KBM-7 (cell line): ENCODE data around the gene ETFRF1.

ENCODE experiments used
- DNase-seq: peaks from one replicate; pipeline ENCODE4 v3.0.0-alpha.2; 2015
- in situ Hi-C: fragments of 300-500 bp; cut with MboI; formaldehyde crosslinking; loops from 2 replicates; pipeline ENCODE4 v1.14.3; 2020; ENCODE audit warnings: low sequenced_read_pairs, low pct_unique_long_range_greater_than_20kb, mixed read lengths

Gene ETFRF1, protein sequence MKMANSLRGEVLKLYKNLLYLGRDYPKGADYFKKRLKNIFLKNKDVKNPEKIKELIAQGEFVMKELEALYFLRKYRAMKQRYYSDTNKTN

DNA sequence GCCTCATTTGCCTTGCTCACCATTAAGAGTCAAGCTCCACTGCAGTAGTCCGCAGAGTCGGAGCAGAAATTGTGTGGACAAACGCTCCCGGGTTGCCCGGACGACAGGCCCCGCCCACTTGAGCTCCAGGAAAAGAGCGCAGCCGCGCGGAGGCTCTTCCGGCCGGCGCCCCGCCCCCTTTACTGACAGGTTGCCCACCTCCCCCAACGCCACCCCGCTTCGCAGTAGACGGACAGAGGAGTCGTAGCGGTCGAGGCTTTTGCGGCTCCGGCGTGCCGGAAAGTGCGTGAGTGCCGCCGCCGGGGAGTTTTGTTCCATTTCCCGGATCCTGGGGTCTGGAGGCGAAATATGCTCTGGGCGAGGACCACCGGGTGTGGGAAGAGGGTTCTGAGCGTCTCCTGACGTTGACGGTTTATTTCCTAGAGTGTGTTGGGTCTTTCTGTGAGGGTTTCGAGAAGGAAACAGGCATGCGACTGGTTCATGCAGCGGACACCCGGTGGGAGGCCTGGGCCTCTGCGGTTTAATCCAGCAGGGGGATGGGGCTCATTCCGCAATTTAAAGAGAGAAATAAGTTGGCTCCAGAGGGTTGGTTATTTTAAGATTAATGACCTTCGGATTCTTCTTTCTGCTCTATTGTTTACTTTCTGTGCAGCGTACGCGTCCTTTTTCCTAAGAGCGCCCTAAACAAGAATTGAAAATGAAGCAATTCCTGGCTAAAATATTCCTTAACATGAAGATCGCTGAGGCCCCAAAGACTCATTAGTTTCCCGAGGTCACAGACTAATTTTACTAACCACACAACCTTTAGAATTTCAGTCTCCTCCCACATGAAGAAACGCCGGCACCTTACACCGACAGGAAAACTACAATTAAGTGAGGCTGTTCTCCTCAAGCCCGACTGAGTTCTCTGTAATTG, at the start of gene ETFRF1, which contains the start of gene DNAI7:
Gene ETFRF1 (plus strand): TSS at position 182 of the 916 bp plus-strand sequence. CDS start 8,720 bp downstream, outside the sequence.
Gene DNAI7 (minus strand): TSS at position 105 of the 916 bp plus-strand sequence. CDS start 82 bp downstream, at position 23.
- in situ Hi-C loops = no loop called here
- DNase-seq = peak; percentile 96

DNA sequence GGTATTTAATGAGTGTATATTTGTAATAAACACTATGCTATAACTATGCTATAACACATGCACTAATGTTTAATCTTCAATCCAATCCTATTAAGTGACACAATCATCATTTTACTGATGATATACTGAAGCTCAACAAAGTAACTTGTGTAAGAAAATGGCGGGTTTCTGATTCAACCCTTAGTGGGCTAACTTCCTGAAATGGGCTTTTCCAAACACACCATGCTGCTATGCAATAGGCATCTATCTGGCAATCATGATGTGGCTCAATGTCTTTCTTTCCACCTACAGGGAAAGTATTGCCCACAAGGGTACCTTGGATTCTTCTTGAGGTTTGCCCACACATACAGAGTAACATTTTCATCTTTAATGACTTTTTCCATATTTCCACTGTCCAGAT, 48.4 kb upstream of the ETFRF1 start:
- in situ Hi-C loops = loop anchor here (25.0 kb wide), 1 partner anchor 159 kb away; no protein-coding TSS in a partner anchor

DNA sequence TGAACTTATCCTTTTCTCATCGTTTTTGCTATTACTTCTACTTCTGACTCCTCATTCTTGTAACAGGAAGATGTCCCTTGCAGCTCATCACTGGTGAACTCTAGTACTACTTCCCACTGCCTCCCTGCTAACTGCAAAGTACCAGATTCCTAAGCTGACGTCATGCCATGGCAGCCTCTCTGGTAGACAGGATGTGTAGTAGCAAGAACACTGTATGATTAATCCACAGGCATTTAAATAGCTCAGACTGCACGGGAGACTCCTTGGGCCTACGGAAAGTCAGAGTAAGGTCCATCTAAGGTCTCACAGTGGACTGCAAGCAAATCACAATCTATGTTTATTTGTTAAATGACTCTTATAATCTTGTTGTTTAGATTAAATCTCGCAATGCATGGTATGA, 43.6 kb upstream of the ETFRF1 start:
- in situ Hi-C loops = no loop called here
- DNase-seq = no peak

More for the DNA sequence above, 48.4 kb upstream of the ETFRF1 start:
- DNase-seq = no peak

DNA sequence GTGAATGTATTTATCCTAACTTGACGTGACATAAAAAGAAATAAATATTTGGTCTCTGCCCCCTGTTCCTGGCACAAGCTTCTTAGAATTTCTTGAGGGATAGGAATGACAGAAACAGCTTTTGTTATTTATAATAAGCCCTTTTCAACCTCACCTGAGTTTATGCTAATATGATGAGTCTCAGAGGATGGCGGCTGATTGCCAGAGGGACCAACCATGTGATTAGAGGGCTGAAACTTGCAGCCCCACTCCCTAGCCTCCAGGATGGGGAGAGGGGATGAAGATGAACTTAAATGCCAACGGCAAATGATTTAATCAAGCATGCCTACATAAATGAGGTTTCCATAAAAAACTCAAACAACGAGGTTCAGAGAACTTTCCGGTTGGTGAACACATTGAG, 43.0 kb upstream of the ETFRF1 start:
- in situ Hi-C loops = no loop called here
- no peak for DNase-seq

DNA sequence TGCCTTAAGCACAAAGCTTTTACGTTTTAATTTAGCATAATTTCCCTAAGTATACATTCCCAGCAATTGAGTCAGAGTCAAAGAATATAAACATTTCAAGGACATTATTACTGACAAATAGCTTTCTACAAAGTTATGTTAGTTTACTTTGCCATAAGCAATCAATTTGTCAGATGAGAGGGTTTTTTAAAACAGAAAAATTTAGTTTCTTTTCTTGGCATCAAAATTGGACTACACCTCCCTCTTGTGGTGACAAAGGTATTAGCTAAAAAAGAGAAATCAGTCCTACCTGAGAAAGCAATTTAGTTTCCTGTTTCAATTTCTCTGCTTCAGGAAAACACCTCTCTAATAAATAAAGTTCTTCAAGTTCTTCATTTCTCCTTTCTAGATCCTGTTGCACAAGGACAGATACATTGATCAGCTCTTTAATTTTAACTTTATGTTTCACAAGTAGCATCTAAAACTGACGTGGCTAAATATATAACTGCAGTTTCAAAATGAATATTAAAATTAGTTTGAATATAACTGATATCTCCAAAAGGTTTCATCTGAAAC, 39.9 kb upstream of the ETFRF1 start:
- DNase-seq = peak; percentile 51
- in situ Hi-C loops = no loop called here

DNA sequence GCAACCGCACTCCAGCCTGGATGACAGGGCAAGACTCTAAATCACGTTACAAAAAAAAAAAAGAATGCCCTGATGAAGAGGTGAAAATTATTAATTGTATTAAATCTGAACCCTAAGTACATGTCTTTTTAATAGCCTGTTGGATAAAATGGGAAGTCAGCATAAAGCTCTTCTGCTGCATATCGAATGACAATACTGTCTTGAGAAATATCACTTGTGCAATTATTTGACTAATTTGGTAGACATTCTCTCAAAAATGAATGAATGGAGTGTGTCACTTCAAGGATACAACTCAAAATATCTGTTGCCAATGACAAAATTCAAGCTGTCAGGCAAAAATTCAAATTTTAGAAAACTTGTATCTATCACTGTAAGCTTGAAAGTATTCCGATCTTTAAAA, 39.0 kb upstream of the ETFRF1 start:
- DNase-seq = no peak
- in situ Hi-C loops = no loop called here

DNA sequence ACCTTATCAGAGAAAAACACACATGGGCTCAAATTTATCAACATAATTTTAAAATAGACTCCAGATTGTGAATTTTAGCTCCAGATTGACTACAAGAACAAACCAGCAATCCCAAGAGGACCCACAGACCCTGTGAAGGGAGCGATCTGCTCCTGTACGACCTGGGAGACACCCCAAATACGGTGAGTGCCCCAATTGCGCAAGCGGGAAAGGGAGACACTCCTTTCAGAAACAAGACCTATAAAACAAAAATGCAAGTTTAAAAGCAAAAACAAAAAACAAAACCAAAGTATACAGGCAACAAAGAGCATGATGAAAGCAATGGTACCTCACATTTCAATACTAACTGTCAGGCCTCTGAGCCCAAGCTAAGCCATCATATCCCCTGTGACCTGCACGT, 32.2 kb upstream of the ETFRF1 start:
- DNase-seq = no peak
- in situ Hi-C loops = no loop called here

DNA sequence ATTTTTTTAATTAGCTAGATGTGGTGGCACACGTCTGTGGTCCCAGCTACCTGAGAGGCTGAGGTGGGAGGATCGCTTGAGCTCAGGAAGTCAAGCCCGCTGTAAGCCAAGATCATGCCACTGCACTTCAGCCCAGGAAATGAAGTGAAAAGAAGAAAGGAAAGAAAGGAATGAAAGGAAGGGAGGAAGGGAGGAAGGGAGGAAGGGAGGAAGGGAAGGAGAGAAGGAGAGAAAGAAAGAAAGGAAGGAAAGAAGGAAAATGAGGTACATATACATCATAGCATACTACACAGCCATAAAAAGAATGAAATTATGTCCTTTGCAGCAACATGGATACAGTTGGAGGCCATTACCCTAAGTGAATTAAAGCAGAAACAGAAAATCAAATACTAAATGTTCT, 12.3 kb upstream of the ETFRF1 start:
- DNase-seq = no peak
- in situ Hi-C loops = no loop called here

DNA sequence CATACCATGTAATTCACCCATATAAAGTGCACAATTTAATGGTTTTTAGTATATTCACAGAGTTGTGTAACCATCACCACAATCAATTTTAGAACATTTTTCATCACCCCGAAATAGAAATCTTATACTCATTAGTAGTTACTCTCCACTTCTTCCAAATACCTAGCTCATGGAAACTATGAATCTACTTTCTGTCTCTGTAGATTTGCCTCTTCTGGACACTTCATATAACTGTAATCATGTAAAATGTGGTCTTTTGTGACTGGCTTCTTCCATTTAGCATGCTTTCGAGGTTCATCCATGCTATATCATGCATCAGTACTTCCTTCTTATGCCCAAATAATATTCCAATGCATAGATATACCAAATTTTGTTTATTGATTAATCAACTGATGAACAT, 10.9 kb upstream of the ETFRF1 start:
- in situ Hi-C loops = no loop called here
- DNase-seq = no peak

DNA sequence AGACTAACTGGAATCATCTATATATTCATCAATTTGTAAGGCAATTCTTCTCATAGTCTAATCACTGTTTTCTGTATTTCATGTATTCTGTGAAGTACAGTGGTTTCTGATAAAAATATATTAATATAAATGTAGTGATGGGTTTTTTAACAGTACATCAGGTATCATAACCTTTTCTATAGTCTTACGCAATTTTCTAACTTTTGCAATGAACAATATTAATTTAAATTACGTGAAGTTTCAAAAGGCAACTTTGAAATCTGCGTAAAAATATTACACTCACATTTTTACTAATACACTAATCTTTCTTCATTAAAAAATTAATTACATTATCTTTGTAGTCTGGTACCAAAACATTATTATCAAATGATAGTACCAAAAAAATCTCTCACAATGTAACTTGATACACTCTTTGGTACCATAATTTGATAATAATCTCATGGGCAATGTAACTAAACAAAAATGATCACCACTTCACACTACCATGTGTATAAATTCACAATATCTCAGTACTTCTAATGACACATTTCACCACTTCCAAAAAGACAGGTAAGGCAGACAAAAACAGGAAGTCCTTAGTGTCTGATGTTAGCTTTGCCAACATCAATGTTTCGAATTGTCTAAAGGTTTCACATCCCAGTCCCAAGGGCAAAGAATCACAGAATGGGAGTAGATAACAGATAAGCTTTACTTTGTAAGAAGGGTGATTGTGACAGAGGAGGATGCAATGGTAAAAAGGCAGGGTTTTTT, 8.8 kb upstream of the ETFRF1 start:
- in situ Hi-C loops = no loop called here
- DNase-seq = no peak

DNA sequence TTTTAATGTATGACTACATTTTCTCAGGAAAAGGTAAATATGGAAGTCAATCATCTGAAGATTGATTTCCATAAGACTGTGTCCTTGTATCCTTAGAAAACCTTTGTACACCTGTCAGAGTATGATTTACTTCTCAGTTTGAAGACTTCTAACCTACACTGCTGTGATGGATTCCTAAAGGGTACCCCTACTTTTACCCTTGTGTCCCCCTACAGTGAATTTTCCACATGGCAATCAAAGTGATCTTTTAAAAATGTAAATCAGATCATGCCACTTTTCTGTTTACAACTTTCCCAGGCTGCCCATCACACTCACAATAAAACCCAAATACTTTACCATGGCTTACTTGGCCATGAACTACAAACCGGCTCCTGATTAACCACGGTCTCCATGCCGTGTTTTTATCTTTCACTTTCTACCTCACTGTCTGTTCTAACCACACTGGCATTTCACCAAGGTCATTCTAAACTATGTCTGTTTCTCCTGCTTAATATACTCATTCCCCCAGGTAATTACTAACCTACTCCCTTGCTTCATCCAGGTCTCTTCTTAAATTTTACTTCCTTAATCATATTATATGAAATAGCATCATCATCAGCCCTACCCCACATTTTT, 8.1 kb upstream of the ETFRF1 start:
- in situ Hi-C loops = no loop called here
- no peak for DNase-seq

DNA sequence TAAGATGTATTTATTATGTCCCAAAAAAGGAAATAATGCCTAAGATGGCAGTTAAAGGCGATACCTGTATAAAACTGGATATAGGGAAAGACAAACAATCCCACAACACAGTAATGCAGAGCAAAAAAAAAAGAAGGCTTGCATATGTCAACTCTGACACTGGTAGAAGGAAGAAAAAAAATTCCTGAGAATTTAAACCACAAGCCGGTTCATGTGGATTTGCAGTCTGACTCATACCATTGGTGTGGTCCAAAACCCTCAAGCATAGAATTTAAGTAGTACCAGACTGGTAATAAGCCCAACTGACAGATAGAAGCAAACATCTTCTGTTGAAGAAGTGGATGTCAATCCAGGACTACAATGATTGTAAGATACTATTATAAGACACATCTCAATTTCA, 7.3 kb upstream of the ETFRF1 start:
- in situ Hi-C loops = no loop called here
- no peak for DNase-seq

DNA sequence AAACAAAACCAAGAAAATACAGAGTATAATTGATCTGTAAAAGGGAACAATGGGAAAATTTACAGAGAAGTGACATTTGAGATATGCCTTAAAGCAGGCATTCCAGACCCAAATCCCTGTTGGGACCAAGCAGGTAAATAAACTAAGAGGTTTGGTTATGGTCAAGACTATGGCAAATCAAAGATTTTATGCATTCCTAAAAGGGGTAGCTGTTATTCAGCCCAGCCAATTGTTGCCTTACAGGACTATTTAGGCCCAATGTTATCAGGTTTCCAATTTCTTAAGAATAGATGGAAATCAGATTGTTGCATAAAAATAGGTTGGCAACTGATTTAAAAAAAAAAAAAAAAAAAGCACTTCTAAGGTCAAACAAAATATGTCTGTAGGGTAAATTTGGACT, 5.4 kb upstream of the ETFRF1 start:
- in situ Hi-C loops = no loop called here

DNA sequence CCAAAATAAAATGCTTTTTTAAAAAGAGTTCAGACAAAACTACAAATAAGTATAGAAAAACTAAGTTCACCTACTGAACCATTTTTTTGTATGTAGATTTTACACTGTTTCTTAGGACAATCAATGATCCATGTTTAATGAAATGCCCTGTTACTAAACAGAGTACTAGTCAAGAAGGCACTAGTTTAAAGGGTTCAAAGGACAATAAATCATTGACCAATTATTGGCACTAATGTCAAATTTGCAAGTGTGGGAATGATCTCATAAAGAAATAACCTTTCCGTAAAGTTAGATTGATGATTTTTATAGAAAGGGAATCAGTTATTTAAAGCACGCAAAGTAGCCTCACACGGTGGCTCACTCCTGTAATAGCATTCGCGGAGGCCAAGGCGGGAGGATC, 4.2 kb upstream of the ETFRF1 start:
- in situ Hi-C loops = no loop called here
- DNase-seq = no peak

More for the DNA sequence above, 5.4 kb upstream of the ETFRF1 start:
- no peak for DNase-seq

DNA sequence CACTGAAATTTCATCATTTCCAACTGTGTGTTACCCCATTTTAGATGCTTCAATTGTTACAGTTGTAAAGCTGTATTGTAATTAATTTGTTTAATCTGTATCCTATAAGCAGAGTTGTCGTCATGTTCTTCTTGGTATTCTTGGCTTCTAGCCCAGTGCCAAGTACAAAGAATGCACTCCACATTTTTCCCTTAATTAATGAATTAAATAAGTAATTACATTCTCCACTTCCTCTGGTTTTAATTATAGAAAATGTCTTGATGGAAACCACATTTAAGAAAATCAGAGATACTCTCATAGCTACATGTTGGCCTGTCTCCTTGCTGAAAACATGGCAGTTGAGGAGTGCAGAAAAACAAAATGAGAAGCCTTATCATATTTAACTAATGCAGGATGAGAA, 823 bp upstream of the ETFRF1 start:
- in situ Hi-C loops = no loop called here
- DNase-seq = peak; percentile 30

DNA sequence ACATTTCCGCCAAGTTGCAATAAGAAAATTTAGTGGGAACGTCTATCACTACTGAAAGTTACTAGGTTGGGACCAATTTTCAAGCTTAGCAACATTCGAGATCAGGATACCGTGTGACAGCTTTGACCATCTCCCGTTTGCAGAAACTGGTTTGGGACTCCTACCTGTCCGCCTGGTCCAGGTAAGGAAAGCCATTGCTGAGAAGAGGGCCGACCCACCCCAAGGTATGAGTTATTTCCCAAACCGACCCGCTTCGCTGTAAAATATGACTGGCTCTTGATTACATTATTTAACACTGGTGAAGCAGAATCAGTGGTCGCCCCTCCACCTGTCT, 348 bp upstream of the ETFRF1 start:
- no peak for DNase-seq
- in situ Hi-C loops = no loop called here

DNA sequence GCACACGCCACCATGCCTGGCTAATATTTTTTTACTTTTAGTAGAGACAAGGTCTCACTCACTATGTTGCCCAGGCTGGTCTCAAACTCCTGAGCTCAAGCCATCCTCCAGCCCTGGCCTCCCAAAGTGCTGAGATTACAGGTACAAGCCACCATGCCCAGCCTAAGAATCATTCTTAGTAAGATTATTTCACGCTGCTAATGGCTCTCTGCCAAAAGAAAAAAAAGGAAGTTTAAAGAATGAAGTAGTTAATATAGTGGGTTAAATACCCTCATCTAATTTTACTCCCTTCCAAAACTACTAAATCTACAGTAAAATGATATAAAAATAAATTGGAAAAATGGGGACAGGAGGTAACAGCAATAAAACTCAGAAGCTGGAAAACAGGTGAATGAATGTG, 2.6 kb downstream of the ETFRF1 start:
- in situ Hi-C loops = no loop called here
- DNase-seq = peak; percentile 36

DNA sequence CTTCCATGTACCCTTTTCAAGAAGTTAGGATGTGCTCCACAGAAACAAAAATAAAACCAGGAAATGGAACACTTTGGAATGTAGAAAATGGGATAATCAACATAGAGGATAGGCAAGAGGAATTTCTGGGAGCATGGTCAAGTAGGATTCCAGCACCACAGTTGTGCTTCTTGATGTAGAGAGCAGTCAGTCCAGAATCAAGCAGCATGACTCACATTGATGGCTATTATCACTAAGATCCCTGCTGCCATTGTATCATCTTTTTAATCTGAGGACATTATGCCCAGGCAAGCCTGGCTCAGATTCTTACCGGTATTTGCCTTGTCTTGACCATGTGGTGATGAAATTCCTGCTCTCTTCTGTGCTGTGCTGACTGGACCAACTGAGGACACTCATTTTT, 5.7 kb downstream of the ETFRF1 start:
- DNase-seq = no peak
- in situ Hi-C loops = no loop called here

DNA sequence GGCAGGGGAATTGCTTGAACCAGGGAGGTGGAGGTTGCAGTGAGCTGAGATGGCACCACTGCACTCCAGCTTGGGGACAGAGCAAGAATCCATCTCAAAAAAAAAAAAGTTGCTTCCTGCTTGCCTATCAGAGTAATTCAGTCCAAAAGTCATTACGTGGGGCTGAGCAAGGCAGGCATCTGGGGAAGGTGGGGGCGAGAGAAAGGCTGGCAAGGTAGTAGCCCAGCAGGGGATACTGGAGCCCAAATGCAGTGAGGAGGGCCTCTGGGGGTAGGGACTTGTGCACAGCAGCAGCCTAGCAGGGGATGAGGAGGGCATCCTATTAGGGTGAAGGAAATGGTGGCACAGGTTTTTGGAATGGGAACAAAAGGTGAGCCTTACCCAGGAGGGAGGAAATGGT, 7.1 kb downstream of the ETFRF1 start:
- no peak for DNase-seq
- in situ Hi-C loops = no loop called here
